ENCODE results near the gene PPP1R3G.

- TF ChIP-seq CTCF (optimal IDR thresholded peaks at IDR 0.05 in 1 of 3, IDR thresholded peaks at IDR 0.05 in 1 of 3, conservative IDR thresholded peaks at IDR 0.05 in 1 of 3; ENCODE audit: extremely low read depth in 1 of 3, insufficient read depth in 2 of 3, low read length in 3 of 3) (no peak), EZH2 (IDR thresholded peaks at IDR 0.05; ENCODE audit: low read length) (no peak)
Measured at GRCh38 chr6:5121479-5121878, 36.3 kb downstream of the PPP1R3G start.

All from keratinocyte (primary cell).